Natural killer cell (primary cell): ENCODE data around the gene PTPRN2. TPM values are rescaled to one million over a fixed set of nuclear protein-coding genes. Genes with fewer than 3 reads are reported as not detected.

ENCODE experiments used
- ATAC-seq, 3 donors: fragments of 150-1000 bp in 2 of 3; fragments of 200-7000 bp in 1 of 3; cut with Tn5 transposase; 1 replicate in 1 of 3; 2 replicates in 2 of 3; pipeline ENCODE4 v1.10.0; 2021; ENCODE audit warnings: mild to moderate bottlenecking in 2 of 3, moderate library complexity in 2 of 3
- DNase-seq, 2 donors: peaks; one replicate each; pipeline versions ENCODE4 v3.0.0 to v3.0.0-alpha.2; 2013 to 2021; ENCODE audit warnings: mixed read lengths in 1 of 2
- H3K27ac ChIP-seq: one replicate; pipeline ENCODE4 v1.5.1; 2013; ENCODE audit warnings: mild to moderate bottlenecking, low read length
- H3K27me3 ChIP-seq: one replicate; pipeline ENCODE4 v1.6.1; 2013; ENCODE audit warnings: low read length; ENCODE audit not compliant: control insufficient read depth, insufficient read depth
- H3K36me3 ChIP-seq: one replicate; pipeline ENCODE4 v1.6.1; 2013; ENCODE audit warnings: low read length; ENCODE audit not compliant: control insufficient read depth, insufficient read depth
- H3K4me1 ChIP-seq: one replicate; pipeline ENCODE4 v1.6.1; 2013; ENCODE audit warnings: low read length; ENCODE audit not compliant: control insufficient read depth, insufficient read depth
- H3K4me3 ChIP-seq: one replicate; pipeline ENCODE4 v1.5.1; 2013; ENCODE audit warnings: low read length
- H3K9me3 ChIP-seq: one replicate; pipeline ENCODE4 v1.6.1; 2013; ENCODE audit warnings: low read length; ENCODE audit not compliant: control insufficient read depth, insufficient read depth
- H3K27ac Mint-ChIP-seq, 2 donors: one replicate each; pipeline ENCODE4 v1.8.0; 2022; ENCODE audit warnings: mild to moderate bottlenecking in 2 of 2, mixed read lengths in 2 of 2, moderate library complexity in 1 of 2
- H3K27me3 Mint-ChIP-seq, 2 donors: one replicate each; pipeline ENCODE4 v1.8.0; 2022; ENCODE audit warnings: low read depth in 2 of 2, mixed read lengths in 2 of 2
- H3K36me3 Mint-ChIP-seq: one replicate; pipeline ENCODE4 v1.8.0; 2022; ENCODE audit warnings: mixed read lengths
- H3K4me1 Mint-ChIP-seq, 2 donors: one replicate each; pipeline ENCODE4 v1.8.0; 2022; ENCODE audit warnings: mixed read lengths in 2 of 2
- H3K4me3 Mint-ChIP-seq: one replicate; pipeline ENCODE4 v1.8.0; 2022; ENCODE audit warnings: mild to moderate bottlenecking, moderate library complexity, mixed read lengths
- H3K9me3 Mint-ChIP-seq, 2 donors: one replicate each; pipeline ENCODE4 v1.8.0; 2022; ENCODE audit warnings: mixed read lengths in 2 of 2
- WGBS: methylation state at CpG from one replicate; pipeline ENCODE4 v1.1.7; 2013; ENCODE audit warnings: missing lambda C conversion rate; ENCODE audit not compliant: insufficient coverage; 5-methylcytosine and 5-hydroxymethylcytosine counted together
- intact Hi-C: fragments of 100-400 bp; cut with micrococcal nuclease; formaldehyde crosslinking; loops from one replicate; pipeline ENCODE4 v1.14.2; 2022
- total RNA-seq, 4 donors: library from RNA; stranded (reverse); fragments of 120-200 nt in 1 of 4; gene quantifications; one replicate each; pipeline versions ENCODE4 v1.2.3 to v1.2.4, GENCODE V29; 2013 to 2022
- TF ChIP-seq, protein P1 (sequence below): fragments of 200-600 bp; IDR thresholded peaks from one replicate; pipeline ENCODE4 v1.8.0; 2022; ENCODE audit warnings: antibody characterized with exemption

The PTPRN2 gene
- total RNA-seq, 3 donors from 2014 or later (not counting 1 experiment from before 2014, with no cell fraction given): 1.3 to 2.5 (median 1.9) TPM

DNA sequence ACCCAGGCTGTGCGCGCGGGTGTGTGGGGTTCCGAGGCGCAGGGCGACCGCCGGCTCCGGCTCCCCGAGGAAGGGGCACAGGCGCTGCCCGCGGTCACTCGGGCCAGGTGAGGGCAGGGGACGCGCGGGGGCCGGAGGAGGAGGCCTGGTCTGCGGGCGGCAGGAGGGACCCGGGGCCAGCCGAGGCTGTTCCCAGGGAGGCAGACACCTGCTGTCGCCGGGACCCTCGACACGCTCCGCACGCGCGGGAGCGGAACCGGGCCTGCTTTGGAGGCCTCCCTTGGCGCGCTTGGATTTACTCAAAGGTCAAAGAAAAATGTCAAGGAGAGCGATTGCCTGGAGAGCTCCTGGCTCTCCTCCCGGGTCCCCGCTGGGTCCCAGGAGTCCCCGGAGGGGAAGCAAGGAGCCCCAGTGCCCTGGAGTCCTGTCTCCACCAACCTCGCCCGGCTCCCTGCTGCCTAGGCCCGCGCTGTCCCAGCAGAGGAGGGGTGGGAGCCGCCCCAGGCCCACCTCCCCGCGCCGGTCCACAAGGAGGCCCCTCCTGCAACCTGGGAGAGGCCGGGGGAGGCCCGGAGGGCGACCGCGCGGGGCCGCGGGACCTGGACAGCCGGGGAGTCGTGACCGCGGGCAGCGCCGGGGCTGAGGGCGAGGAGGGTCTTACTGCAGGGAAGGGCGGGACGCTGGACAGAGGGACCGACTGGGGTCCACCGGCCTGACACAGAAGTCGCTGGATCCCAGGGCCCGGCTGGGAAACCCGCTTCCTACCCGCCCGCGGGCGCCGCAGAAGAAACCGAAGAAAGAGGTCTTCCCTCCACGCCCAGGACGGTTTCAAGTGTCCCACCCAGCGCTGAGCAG lies 902.0 kb downstream of the PTPRN2 start:
- WGBS: 5% methylated on average over 77 of the region's 77 CpGs
- intact Hi-C loops: no loop called here
- TF ChIP-seq, protein P1, sequence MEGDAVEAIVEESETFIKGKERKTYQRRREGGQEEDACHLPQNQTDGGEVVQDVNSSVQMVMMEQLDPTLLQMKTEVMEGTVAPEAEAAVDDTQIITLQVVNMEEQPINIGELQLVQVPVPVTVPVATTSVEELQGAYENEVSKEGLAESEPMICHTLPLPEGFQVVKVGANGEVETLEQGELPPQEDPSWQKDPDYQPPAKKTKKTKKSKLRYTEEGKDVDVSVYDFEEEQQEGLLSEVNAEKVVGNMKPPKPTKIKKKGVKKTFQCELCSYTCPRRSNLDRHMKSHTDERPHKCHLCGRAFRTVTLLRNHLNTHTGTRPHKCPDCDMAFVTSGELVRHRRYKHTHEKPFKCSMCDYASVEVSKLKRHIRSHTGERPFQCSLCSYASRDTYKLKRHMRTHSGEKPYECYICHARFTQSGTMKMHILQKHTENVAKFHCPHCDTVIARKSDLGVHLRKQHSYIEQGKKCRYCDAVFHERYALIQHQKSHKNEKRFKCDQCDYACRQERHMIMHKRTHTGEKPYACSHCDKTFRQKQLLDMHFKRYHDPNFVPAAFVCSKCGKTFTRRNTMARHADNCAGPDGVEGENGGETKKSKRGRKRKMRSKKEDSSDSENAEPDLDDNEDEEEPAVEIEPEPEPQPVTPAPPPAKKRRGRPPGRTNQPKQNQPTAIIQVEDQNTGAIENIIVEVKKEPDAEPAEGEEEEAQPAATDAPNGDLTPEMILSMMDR: no peak
- H3K27me3 ChIP-seq: peaks cover 46% of the 10 kb centered on the region
- Mint-ChIP-seq H3K4me3 (no peak overlapping the region), H3K4me1 (peaks cover 0 to 5% of the 10 kb centered on the region in 2 donors), H3K9me3 (no peaks in the 10 kb centered on the region), H3K27me3 (peaks cover 49 to 53% of the 10 kb centered on the region in 2 donors), H3K36me3 (no peaks in the 10 kb centered on the region), H3K27ac (no peak overlapping the region)
- no peak overlapping the region for H3K4me3 ChIP-seq
- H3K27ac ChIP-seq: no peak overlapping the region
- H3K4me1 ChIP-seq: peaks cover 11% of the 10 kb centered on the region
- no peak for ATAC-seq
- peak in 1 of 2 donors; percentile 6 for DNase-seq
- no peaks in the 10 kb centered on the region for H3K9me3 ChIP-seq
- H3K36me3 ChIP-seq: no peaks in the 10 kb centered on the region

DNA sequence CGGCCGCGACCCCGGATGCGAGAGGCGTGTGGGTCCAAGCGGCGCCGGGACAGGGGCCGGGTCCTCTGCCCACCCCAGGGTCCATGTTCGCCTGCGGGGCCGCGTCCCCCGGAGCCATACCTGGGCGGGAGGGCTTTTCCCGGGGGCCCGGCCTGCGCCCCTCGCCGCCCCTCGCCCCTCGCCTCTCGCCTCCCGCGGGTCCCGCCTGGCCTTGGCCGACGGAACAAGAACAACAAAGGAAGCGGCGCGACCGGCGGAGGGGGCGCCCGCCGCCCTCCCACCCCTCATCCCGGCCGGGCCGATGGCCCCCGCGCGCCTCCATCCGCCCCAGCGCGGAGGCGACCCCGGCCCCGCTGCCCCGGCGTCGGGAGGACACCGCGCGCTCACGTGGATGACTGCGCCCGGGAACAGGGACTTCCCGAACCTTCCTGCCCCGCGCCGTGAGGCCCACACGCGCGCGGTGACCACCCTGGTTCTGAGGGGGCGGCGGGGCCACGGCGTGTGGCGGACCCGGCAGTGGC lies 902.7 kb downstream of the PTPRN2 start:
- DNase-seq: no peak
- Mint-ChIP-seq H3K27ac (no peak overlapping the region), H3K9me3 (no peaks in the 10 kb centered on the region), H3K36me3 (no peaks in the 10 kb centered on the region), H3K4me3 (no peak overlapping the region), H3K27me3 (peaks cover 56 to 60% of the 10 kb centered on the region in 2 donors), H3K4me1 (peaks cover 0 to 5% of the 10 kb centered on the region in 2 donors)
- Histone ChIP-seq H3K36me3 (no peaks in the 10 kb centered on the region), H3K4me3 (no peak overlapping the region), H3K4me1 (peaks cover 7% of the 10 kb centered on the region), H3K27me3 (peaks cover 47% of the 10 kb centered on the region), H3K9me3 (no peaks in the 10 kb centered on the region), H3K27ac (no peak overlapping the region)
- intact Hi-C loops: no loop called here
- 3% methylated on average over 72 of the region's 72 CpGs for WGBS
- TF ChIP-seq, protein P1: no peak
- no peak for ATAC-seq

DNA sequence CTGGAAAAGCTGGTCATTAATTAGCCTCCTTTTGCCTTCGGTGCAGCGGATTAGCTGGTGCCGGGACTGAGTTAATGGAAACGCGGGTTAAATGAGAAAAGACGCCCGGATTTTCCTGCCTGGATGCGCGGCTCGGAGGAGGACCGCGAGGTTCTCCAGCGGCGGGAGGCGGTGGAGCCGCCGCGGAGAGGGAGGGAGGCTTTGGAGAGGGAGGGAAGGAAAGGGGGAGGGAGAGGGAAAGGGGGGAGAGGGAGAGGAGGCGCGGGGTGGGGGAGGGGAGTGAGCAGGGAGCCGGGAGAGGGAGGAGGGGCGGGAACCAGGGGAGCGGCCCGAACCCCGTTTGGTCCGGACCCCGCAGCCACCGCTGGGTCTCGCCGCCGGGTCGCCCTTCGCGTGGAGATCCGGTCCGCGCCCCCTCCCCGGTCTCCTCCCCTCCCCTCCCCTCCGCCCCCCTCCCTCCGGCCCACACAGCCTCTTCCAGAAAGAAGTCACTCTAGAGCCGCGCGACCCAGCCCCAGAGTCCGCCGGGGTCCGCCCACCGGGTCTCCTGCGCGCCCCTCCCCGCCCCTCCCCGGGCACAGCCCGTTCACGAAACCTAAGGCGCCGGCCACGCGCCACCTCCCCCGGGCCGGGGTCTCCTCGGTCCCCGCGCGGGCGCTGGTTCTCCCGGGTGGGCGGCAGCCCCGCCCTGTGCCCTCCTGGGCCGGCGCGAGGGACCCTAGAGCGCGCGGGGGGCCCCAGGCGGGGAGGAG lies 903.3 kb downstream of the PTPRN2 start:
- DNase-seq (no peak), ATAC-seq (no peak)
- WGBS: 4% methylated on average over 59 of the region's 74 CpGs
- peaks cover under 1% of the 10 kb centered on the region for H3K4me1 ChIP-seq
- H3K27me3 Mint-ChIP-seq: peaks cover 62 to 66% of the 10 kb centered on the region in 2 donors
- intact Hi-C loops: no loop called here
- H3K27me3 ChIP-seq: peaks cover 43% of the 10 kb centered on the region
- peaks cover 0 to 5% of the 10 kb centered on the region in 2 donors for H3K4me1 Mint-ChIP-seq
- no peak overlapping the region for H3K27ac Mint-ChIP-seq
- H3K27ac ChIP-seq: no peak overlapping the region
- H3K9me3 Mint-ChIP-seq: no peaks in the 10 kb centered on the region
- H3K4me3 ChIP-seq: no peak overlapping the region
- no peaks in the 10 kb centered on the region for H3K9me3 ChIP-seq
- TF ChIP-seq, protein P1: no peak
- H3K36me3 ChIP-seq: no peaks in the 10 kb centered on the region
- no peaks in the 10 kb centered on the region for H3K36me3 Mint-ChIP-seq
- no peak overlapping the region for H3K4me3 Mint-ChIP-seq
